GM21825 (cell line): ENCODE results near the gene USP25.

Source experiments
- ATAC-seq: cut with Tn5 transposase; IDR thresholded peaks from one replicate; pipeline ENCODE4 v1.9.1; 2021; ENCODE audit warnings: mild to moderate bottlenecking, moderate library complexity; ENCODE audit not compliant: unreplicated experiment

USP25 gene

GRCh38 chr21:15797577-15798363 is 68.0 kb downstream of the USP25 start:
- ATAC-seq: no peak

GRCh38 chr21:15801352-15801863 is 71.6 kb downstream of the USP25 start:
- no peak for ATAC-seq

GRCh38 chr21:15804247-15805005 is 74.6 kb downstream of the USP25 start:
- no peak for ATAC-seq

DNA sequence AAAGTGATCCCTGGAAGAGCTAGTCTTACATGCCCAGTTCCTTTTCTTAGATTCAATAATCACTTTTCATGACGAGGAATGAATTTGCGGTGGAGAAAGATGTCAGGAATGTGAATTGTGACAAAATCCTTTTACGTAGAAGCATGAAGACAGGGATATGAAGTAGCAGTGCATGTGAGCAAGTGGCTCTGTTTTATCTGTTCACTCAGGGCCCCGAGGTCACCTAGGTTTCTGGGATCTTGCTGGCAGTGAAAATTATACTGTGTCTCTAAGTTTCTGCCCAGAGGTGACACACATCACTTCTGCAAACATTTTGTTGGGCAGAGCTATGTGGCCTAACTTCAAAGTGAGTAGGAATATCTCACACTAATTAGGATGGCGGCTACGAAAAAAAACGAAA is 79.3 kb downstream of the USP25 start:
- ATAC-seq: no peak

GRCh38 chr21:15809818-15810217 is 80.0 kb downstream of the USP25 start:
- ATAC-seq: no peak

DNA sequence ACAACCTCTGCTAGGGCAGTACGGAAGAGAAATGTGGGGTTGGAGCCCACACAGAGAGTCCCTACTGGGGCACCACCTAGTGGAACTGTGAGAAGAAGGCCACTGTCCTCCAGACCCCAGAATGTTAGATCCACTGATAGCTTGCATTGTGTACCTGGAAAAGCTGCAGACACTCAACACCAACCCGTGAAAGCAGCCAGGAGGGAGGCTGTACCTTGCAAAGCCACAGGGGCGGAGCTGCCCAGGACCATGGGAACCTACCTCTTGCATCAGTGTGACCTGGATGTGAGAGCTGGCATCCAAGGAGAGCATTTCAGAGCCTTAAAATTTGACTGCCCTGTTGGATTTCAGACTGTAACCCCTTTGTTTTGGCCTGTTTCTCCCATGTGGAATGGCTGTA is 85.5 kb downstream of the USP25 start:
- no peak for ATAC-seq

DNA sequence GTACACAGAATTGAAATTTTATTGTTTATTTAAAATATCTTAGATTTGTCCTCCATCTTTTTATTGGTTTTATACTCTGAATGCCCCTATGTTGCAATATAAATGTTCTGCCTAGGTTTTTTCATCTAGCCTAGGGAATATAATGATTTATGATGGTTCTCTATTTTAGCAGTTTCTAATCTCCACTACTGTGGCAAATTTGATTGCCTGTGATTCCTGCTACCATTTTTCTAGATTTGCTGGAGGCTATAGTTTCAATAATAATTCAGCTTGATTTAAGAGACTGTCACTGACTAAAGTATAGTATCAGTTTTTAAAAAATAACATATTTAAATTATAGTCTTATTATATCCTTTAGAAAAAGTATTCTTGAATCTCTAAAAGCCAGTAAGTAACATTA is 90.5 kb downstream of the USP25 start:
- no peak for ATAC-seq

GRCh38 chr21:15820852-15821379 is 91.1 kb downstream of the USP25 start:
- no peak for ATAC-seq

GRCh38 chr21:15823486-15824150 is 93.8 kb downstream of the USP25 start:
- no peak for ATAC-seq

DNA sequence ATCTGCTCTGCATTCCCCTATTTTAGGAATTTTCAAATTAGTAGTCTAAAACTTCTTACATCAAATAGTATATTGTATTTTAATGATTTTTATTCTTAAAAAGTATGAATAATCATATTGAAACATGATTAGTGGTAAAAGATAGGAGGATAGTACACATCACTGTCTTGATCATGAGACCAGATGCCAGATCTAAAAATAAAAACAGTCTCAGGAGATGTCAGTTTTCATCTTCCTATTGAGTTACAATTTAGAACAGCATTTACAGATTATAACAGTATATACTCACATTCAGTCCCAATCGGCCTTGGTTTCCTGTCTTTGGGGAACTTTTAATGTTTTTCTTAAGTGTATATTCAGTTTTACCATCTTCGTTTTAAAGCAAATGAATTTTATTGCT is 95.9 kb downstream of the USP25 start:
- ATAC-seq: no peak

DNA sequence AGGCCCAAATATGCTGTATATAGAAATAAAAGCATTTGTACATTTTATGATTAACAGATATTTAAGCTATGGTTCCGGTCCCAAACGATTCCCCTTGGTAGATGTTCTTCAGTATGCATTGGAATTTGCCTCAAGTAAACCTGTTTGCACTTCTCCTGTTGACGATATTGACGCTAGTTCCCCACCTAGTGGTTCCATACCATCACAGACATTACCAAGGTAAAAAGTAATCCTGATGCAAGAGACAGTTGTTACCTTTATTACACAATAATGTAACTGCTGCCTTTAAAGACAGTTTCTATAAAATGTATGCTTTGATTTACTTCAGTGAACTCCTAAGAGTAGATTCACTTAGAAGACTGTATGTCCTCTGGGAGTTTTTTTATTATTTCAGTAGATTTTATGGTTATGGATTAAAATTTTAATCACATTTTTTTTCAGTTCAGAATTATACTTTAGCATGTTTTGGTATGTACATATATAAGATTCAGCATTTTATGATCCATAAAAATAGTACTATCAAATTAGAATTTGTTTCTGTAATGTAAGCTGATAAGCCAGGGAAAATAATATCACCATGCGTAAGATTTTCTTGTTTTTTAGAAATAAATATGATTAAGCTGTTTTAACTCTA is 96.5 kb downstream of the USP25 start:
- peak; percentile 76 for ATAC-seq

GRCh38 chr21:15826908-15827601 is 97.3 kb downstream of the USP25 start:
- no peak for ATAC-seq

DNA sequence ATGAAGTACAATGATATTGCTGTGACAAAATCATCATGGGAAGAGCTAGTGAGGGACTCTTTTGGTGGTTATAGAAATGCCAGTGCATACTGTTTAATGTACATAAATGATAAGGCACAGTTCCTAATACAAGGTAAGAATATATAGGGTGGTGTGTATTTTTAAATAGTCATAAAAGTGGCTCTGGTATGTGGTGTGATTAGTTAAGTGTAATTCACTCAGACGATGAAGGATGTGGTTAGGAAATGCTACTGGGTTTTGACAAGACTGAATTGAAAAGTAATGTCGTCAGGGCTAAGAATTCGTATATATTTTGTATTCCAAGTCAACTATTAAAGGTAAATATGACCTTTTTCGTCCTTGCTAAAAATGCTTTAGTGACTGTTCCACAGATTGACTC is 101.7 kb downstream of the USP25 start:
- no peak for ATAC-seq

DNA sequence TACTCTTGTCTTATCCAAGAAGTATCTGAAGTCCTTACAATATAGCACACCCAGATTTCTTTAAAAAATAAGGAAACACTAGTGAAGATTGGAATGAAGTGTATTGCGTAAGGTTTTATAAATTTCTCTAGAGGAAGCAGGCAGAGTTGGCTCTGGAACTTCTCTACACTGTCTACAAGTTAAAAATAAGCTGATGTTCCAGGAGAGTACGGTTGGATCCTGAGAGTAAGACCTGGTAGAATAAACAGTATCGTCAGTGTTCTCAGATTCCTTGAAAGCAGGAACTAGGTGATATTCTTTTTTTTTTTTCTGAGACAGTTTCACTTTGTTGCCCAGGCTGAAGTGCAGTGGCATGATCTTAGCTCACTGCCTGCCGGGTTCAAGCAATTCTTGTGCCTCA is 107.9 kb downstream of the USP25 start:
- ATAC-seq: no peak

- ATAC-seq: no peak
These were observed 109.2 kb downstream of the USP25 start for GRCh38 chr21:15839026-15839425.

DNA sequence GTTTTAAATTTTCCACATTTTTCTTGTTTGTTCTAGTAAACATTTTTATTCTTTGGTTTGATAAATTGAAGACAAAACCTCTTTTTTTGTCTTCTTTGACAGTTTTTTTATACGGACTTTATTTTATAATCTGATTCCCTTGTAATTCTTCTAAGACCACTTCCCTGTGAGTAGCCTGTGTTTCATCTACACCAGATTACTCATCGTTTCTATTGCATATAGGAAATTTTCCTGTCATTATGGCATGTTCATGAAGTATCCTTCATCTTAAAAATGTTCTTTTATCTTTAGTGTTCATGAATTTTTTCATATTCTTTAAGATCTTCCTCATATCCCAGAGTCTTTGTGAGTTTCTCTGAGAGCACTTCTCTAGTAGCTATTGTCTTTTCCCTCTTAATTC is 109.8 kb downstream of the USP25 start:
- no peak for ATAC-seq

- ATAC-seq: no peak
These were observed 110.6 kb downstream of the USP25 start for GRCh38 chr21:15840406-15840805.

- no peak for ATAC-seq
These were observed 112.2 kb downstream of the USP25 start for GRCh38 chr21:15841856-15842564.

- no peak for ATAC-seq
These were observed 112.7 kb downstream of the USP25 start for GRCh38 chr21:15842565-15842880.

DNA sequence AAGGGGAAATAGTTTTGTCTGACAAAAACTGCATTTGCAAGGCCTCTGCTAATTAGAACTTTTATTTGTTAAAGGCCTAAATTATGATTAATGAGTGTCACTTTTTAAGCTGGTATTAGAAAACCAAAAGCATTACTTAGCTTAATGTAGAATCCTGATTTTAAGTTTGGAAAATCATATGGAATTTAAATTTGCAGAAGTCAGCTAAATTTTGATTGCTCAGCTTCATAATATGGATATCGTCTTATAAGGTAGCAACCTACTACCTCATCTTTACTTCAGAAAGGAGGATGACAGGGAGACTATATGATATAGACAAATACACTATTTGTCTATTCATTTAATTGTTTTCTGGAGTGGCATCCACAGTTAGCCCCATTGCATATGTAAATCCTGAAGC is 114.0 kb downstream of the USP25 start:
- ATAC-seq: no peak
